Measurements from ENCODE around the gene EP400.

DNA sequence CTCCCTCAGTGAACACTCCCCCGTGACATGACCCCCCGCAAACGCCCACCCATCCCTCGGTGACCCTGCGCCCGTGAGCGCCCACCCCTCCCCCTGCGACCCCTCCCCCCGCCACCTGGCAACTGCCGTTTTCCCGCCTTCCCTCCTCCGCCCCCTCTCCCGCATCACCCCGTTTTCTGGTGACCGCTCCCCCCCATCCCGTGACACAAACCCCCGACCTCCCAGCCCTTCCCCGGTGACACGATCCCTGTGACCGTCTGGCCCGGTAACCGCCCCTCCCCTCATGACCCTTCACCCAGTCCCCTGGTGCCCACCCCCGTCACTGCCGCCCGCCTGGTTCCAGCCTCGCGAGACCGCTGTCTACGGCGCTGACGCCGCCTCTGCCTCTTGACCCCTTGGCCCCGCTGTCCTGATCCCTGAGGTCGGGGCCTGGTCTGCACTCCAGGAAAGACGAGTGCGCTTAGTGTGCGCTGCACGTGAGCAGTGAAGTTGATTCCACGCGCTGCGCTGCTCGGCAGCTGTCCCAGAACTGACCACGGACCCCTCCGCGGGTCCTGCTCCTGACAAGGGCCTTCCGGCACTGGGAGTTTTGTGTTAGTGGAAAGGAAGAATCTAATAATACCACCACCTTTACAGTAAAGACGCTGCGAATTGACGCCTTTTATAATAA is 135.0 kb downstream of the EP400 start:
- no peak for TF ChIP-seq CTCF (IDR thresholded peaks at IDR 0.05; ENCODE audit: poor library complexity)
- TF ChIP-seq EZH2phosphoT487 (IDR thresholded peaks at IDR 0.05; ENCODE audit: low read depth, severe bottlenecking, unreplicated experiment): no peak
